ENCODE data around the gene SCTR.

SCTR gene

GRCh38 chr2:119550346-119550745, 26.1 kb upstream of the SCTR start:
- no peak for TF ChIP-seq POLR2A (IDR thresholded peaks at IDR 0.05; ENCODE audit: extremely low read depth, insufficient read length)
- no peak for TF ChIP-seq MAX (IDR thresholded peaks at IDR 0.05; ENCODE audit: low read depth, low read length)
- no peak for TF ChIP-seq CTCF (IDR thresholded peaks at IDR 0.05; ENCODE audit: low read depth, low read length)
- TF ChIP-seq MYC (IDR thresholded peaks at IDR 0.05; ENCODE audit: low read depth, low read length), result no peak
- no peak for DNase-seq (ENCODE audit: low read depth)

GRCh38 chr2:119549241-119549640, 25.0 kb upstream of the SCTR start:
- DNase-seq (ENCODE audit: low read depth), result no peak
- H3K4me3 ChIP-seq (ENCODE audit: low read depth, low read length), result no peak overlapping the region
- TF ChIP-seq POLR2A (IDR thresholded peaks at IDR 0.05; ENCODE audit: extremely low read depth, insufficient read length), result no peak
- TF ChIP-seq CTCF (IDR thresholded peaks at IDR 0.05; ENCODE audit: low read depth, low read length), result no peak
- no peak for TF ChIP-seq MAX (IDR thresholded peaks at IDR 0.05; ENCODE audit: low read depth, low read length)
- TF ChIP-seq MYC (IDR thresholded peaks at IDR 0.05; ENCODE audit: low read depth, low read length), result no peak

More at GRCh38 chr2:119550346-119550745, 26.1 kb upstream of the SCTR start:
- no peak overlapping the region for H3K4me3 ChIP-seq (ENCODE audit: low read depth, low read length)

- TF ChIP-seq POLR2A (IDR thresholded peaks at IDR 0.05; ENCODE audit: extremely low read depth, insufficient read length) (no peak), CTCF (IDR thresholded peaks at IDR 0.05; ENCODE audit: low read depth, low read length) (no peak)
- no peak for DNase-seq (ENCODE audit: low read depth)
- no peak overlapping the region for H3K4me3 ChIP-seq (ENCODE audit: low read depth, low read length)
These were observed 24.3 kb upstream of the SCTR start for GRCh38 chr2:119548516-119549120.

- no peak for TF ChIP-seq POLR2A (IDR thresholded peaks at IDR 0.05; ENCODE audit: extremely low read depth, insufficient read length)
- TF ChIP-seq CTCF (IDR thresholded peaks at IDR 0.05; ENCODE audit: low read depth, low read length), result no peak
- no peak for TF ChIP-seq MAX (IDR thresholded peaks at IDR 0.05; ENCODE audit: low read depth, low read length)
- no peak overlapping the region for H3K4me3 ChIP-seq (ENCODE audit: low read depth, low read length)
- DNase-seq (ENCODE audit: low read depth), result no peak
These were observed 22.1 kb upstream of the SCTR start for GRCh38 chr2:119546447-119546767.

DNA sequence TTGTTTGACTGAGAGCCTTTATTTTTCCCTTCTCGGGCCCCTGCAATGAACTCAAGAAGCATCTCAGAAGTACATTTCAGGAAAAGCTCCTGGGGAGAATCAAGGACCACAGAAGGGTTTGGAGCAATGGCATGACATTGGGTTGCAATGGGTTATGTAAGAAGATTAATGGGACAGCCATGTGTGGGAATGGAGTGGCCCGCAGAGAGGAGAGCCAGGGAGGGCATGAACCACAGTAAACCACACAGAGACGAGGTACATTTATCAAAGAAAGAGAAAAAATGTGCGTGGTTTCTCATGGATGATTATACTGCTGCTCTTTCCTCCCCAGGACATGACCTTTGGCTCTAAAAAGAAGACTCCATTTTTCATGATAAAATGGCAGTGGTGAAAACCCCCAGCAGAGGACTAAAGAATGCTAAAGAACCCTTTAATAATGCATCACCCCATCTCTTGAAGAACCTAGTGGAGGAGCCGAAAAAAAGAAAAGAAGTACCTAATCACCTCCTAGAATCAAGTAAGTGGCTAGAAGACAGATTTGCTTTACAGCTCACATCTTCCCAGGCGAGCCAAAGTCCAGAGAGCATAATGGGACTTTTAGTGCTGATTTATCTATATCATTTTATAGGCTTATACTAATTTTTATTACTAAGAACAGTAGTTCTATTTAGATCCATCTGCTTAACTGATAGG, 21.6 kb upstream of the SCTR start:
- no peak for DNase-seq (ENCODE audit: low read depth)
- TF ChIP-seq POLR2A (IDR thresholded peaks at IDR 0.05; ENCODE audit: extremely low read depth, insufficient read length) (no peak), MYC (IDR thresholded peaks at IDR 0.05; ENCODE audit: low read depth, low read length) (no peak), MAX (IDR thresholded peaks at IDR 0.05; ENCODE audit: low read depth, low read length) (no peak), CTCF (IDR thresholded peaks at IDR 0.05; ENCODE audit: low read depth, low read length) (no peak)
- no peak overlapping the region for H3K4me3 ChIP-seq (ENCODE audit: low read depth, low read length)
